ENCODE measurements around the gene SLC39A9. TPM values are rescaled to one million over a fixed set of nuclear protein-coding genes. Genes with fewer than 3 reads are reported as not detected.
A peak's percentile ranks its signal among the peaks of the same experiment; 100 is the strongest.

SLC39A9 gene
- total RNA-seq, 1 experiment from 2014 or later, result 39.8 TPM

- Histone ChIP-seq H3K4ac (ENCODE audit: low read depth, low read length) (no peak overlapping the region), H4K20me1 (ENCODE audit: control insufficient read depth, insufficient read depth, insufficient read length) (no peaks in the 10 kb centered on the region), H3K4me2 (ENCODE audit: insufficient read depth, insufficient read length, low read length) (peak overlapping the region; percentile 97), H2BK120ac (ENCODE audit: low read depth, low read length, poor library complexity, severe bottlenecking) (no peak overlapping the region), H3K79me1 (ENCODE audit: insufficient read depth, low read depth, low read length, poor library complexity, severe bottlenecking) (peaks cover 3% of the 10 kb centered on the region), H3K9ac (ENCODE audit: extremely low read depth, insufficient read length, low read length) (peak overlapping the region; percentile 87), H4K91ac (ENCODE audit: insufficient read length, low read depth, low read length) (no peak overlapping the region), H3K4me1 (ENCODE audit: insufficient read depth, low read length) (0 out of 2 replicates have a peak, but pooled peaks cover 2% of the 10 kb centered on the region), H2AK5ac (ENCODE audit: insufficient read length, low read length) (no peak overlapping the region), H2BK20ac (ENCODE audit: low read depth, low read length, poor library complexity, severe bottlenecking) (no peak overlapping the region), H3K18ac (ENCODE audit: insufficient read length, low read depth, low read length) (peak overlapping the region; percentile 70), H3K27me3 (ENCODE audit: insufficient read depth, low read length) (no peaks in the 10 kb centered on the region), H4K8ac (replicated peaks; ENCODE audit: insufficient read length, low read depth, low read length) (no peak overlapping the region), H3K79me2 (ENCODE audit: insufficient read depth, low read length) (peaks cover 38% of the 10 kb centered on the region; the same call in 1 of the 2 replicates), H2BK15ac (ENCODE audit: low read depth, low read length) (no peak overlapping the region), H4K5ac (ENCODE audit: insufficient read length, low read depth, low read length) (no peak overlapping the region), H3K27ac (ENCODE audit: insufficient read length, low read depth, low read length) (no peak overlapping the region), H3K56ac (ENCODE audit: insufficient read length, low read depth, low read length) (no peak overlapping the region), H2AFZ (ENCODE audit: low read length) (no peak overlapping the region), H2BK12ac (ENCODE audit: insufficient read length, low read depth, low read length) (no peak overlapping the region), H3K23ac (ENCODE audit: insufficient read length, low read depth, low read length) (no peak overlapping the region), H3K14ac (ENCODE audit: insufficient read depth, low read length) (0 out of 2 replicates have a peak overlapping the region, but pooled peaks have one; percentile 9), H2BK5ac (ENCODE audit: insufficient read length, low read length) (no peak overlapping the region), H3K23me2 (ENCODE audit: insufficient read length, low read depth, low read length, poor library complexity, severe bottlenecking) (peaks cover 12% of the 10 kb centered on the region), H3K9me3 (ENCODE audit: control insufficient read depth, low read depth, low read length) (no peaks in the 10 kb centered on the region), H3T11ph (ENCODE audit: low read length) (no peak overlapping the region)
- Mint-ChIP-seq H3K27ac (peak overlapping the region; percentile 100), H3K36me3 (ENCODE audit: insufficient read depth in 1 of 3, low read depth in 3 of 3) (peaks cover 24 to 34% (median 33%) of the 10 kb centered on the region in 3 experiments; a peak in 6 of 7 replicates), H3K4me3 (peak overlapping the region; percentile 91 to 94), H3K27me3 (ENCODE audit: low read depth) (no peaks in the 10 kb centered on the region), H3K4me1 (peaks cover 26 to 30% of the 10 kb centered on the region in 2 experiments), H3K9me3 (no peaks in the 10 kb centered on the region)
- no peak for TF ChIP-seq CTCF (conservative IDR thresholded peaks at IDR 0.05)
- DNase-seq, result no peak
- no CpG with 5 or more reads among the region's 18 CpGs for WGBS (ENCODE audit: extremely low coverage, insufficient read length, low lambda C conversion rate)
Observed at GRCh38 chr14:69398818-69399210, 322 bp downstream of the SLC39A9 start.
